ENCODE results near the gene MYOZ1. TPM values are rescaled to one million over a fixed set of nuclear protein-coding genes. Genes with fewer than 3 reads are reported as not detected.

Gene MYOZ1
- polyA plus RNA-seq, 1 donor (not counting 4 experiments of a cell fraction or from before 2014, with no cell fraction given): not detected

- no peak overlapping the region for H2AFZ ChIP-seq (ENCODE audit: control insufficient read depth, low read length)
- no peaks in the 10 kb centered on the region for H3K79me2 ChIP-seq (ENCODE audit: control insufficient read depth, insufficient read depth, low read length)
- H3K36me3 ChIP-seq (ENCODE audit: control insufficient read depth in 2 of 2, extremely low read depth in 1 of 2, insufficient read depth in 2 of 2, low read length in 2 of 2): no peaks in the 10 kb centered on the region
- H3K27me3 ChIP-seq (ENCODE audit: control insufficient read depth, extremely low read depth, insufficient read depth, low read length): no peaks in the 10 kb centered on the region
- no peak overlapping the region for H3K4me2 ChIP-seq (ENCODE audit: control insufficient read depth, extremely low read depth, insufficient read depth, low read depth, low read length)
- no peak overlapping the region for H3K9ac ChIP-seq (ENCODE audit: control insufficient read depth, extremely low read depth, insufficient read depth, low read length)
- FAIRE-seq (no peak), DNase-seq (ENCODE audit: low read depth, low spot score) (no peak)
- no peak overlapping the region for H3K27ac ChIP-seq (ENCODE audit: control insufficient read depth, insufficient read depth, low read length)
- no peaks in the 10 kb centered on the region for H4K20me1 ChIP-seq (ENCODE audit: control insufficient read depth, extremely low read depth, insufficient read depth, low read length)
- no peaks in the 10 kb centered on the region for H3K9me3 ChIP-seq (ENCODE audit: control insufficient read depth, low read depth, low read length)
- H3K4me1 ChIP-seq (ENCODE audit: control insufficient read depth, extremely low read depth, insufficient read depth, low read length): peaks cover 4% of the 10 kb centered on the region
- TF ChIP-seq CTCF (optimal IDR thresholded peaks at IDR 0.05 in 1 of 3, IDR thresholded peaks at IDR 0.05 in 1 of 3, conservative IDR thresholded peaks at IDR 0.05 in 1 of 3; ENCODE audit: extremely low read depth in 1 of 3, insufficient read depth in 2 of 3, low read length in 3 of 3): no peak
- TF ChIP-seq EZH2 (IDR thresholded peaks at IDR 0.05; ENCODE audit: low read length): no peak
- H3K4me3 ChIP-seq (ENCODE audit: control insufficient read depth in 2 of 3, extremely low read depth in 1 of 3, insufficient read depth in 2 of 3, low read depth in 1 of 3, low read length in 3 of 3): no peak overlapping the region
- dilution Hi-C loops (cut with MboI; ENCODE audit: extremely low pct_ligation_motif_present, low sequenced_read_pairs): no loop called here
- no peaks in the 10 kb centered on the region for H3K9me1 ChIP-seq (ENCODE audit: control insufficient read depth, extremely low read depth, insufficient read depth, low read length)
Measured at GRCh38 chr10:73644767-73645166, 3.5 kb upstream of the MYOZ1 start.

- no peak overlapping the region for H3K4me3 ChIP-seq (ENCODE audit: control insufficient read depth in 2 of 3, extremely low read depth in 1 of 3, insufficient read depth in 2 of 3, low read depth in 1 of 3, low read length in 3 of 3)
- peak; percentile 82 for FAIRE-seq
- no peaks in the 10 kb centered on the region for H3K9me3 ChIP-seq (ENCODE audit: control insufficient read depth, low read depth, low read length)
- no peak overlapping the region for H3K9ac ChIP-seq (ENCODE audit: control insufficient read depth, extremely low read depth, insufficient read depth, low read length)
- H3K27ac ChIP-seq (ENCODE audit: control insufficient read depth, insufficient read depth, low read length): no peak overlapping the region
- no peaks in the 10 kb centered on the region for H3K9me1 ChIP-seq (ENCODE audit: control insufficient read depth, extremely low read depth, insufficient read depth, low read length)
- H3K79me2 ChIP-seq (ENCODE audit: control insufficient read depth, insufficient read depth, low read length): no peaks in the 10 kb centered on the region
- H3K36me3 ChIP-seq (ENCODE audit: control insufficient read depth in 2 of 2, extremely low read depth in 1 of 2, insufficient read depth in 2 of 2, low read length in 2 of 2): no peaks in the 10 kb centered on the region
- H3K27me3 ChIP-seq (ENCODE audit: control insufficient read depth, extremely low read depth, insufficient read depth, low read length): no peaks in the 10 kb centered on the region
- peaks cover 4% of the 10 kb centered on the region for H3K4me1 ChIP-seq (ENCODE audit: control insufficient read depth, extremely low read depth, insufficient read depth, low read length)
- H3K4me2 ChIP-seq (ENCODE audit: control insufficient read depth, extremely low read depth, insufficient read depth, low read depth, low read length): no peak overlapping the region
- no peak overlapping the region for H2AFZ ChIP-seq (ENCODE audit: control insufficient read depth, low read length)
- TF ChIP-seq EZH2 (IDR thresholded peaks at IDR 0.05; ENCODE audit: low read length): no peak
- TF ChIP-seq CTCF (optimal IDR thresholded peaks at IDR 0.05 in 1 of 3, IDR thresholded peaks at IDR 0.05 in 1 of 3, conservative IDR thresholded peaks at IDR 0.05 in 1 of 3; ENCODE audit: extremely low read depth in 1 of 3, insufficient read depth in 2 of 3, low read length in 3 of 3): peak; percentile 76 to 87 (median 85)
- dilution Hi-C loops (cut with MboI; ENCODE audit: extremely low pct_ligation_motif_present, low sequenced_read_pairs): no loop called here
- H4K20me1 ChIP-seq (ENCODE audit: control insufficient read depth, extremely low read depth, insufficient read depth, low read length): no peaks in the 10 kb centered on the region
- DNase-seq (ENCODE audit: low read depth, low spot score): no peak
Measured at GRCh38 chr10:73644015-73644743, 2.9 kb upstream of the MYOZ1 start.
